Pancreas (tissue), 10 donors: Measurements from ENCODE around the gene RBM18. TPM values are rescaled to one million over a fixed set of nuclear protein-coding genes. Genes with fewer than 3 reads are reported as not detected.

Experiments used
- ATAC-seq, 4 donors: fragments of 200-7000 bp; cut with Tn5 transposase; one replicate each; pipeline versions ENCODE4 v1.8.0 to v1.9.1; 2020; ENCODE audit warnings: mild to moderate bottlenecking in 4 of 4, moderate library complexity in 4 of 4
- DNase-seq, 6 donors: peaks; one replicate each; pipeline ENCODE4 v3.0.0-alpha.2; 2020
- FAIRE-seq: peaks from 2 replicates; lab custom pipeline; 2012; peaks lifted over from hg19 to GRCh38; lab: Jason Lieb, UNC
- H3K27ac ChIP-seq, 4 donors: fragments of 200-600 bp; sonication (generic); 1 replicate in 3 of 4; 2 replicates in 1 of 4; pipeline versions ENCODE4 v1.5.0 to v1.8.0; 2020
- H3K27me3 ChIP-seq, 4 donors: fragments of 200-600 bp; one replicate each; pipeline ENCODE4 v1.8.0; 2021
- H3K36me3 ChIP-seq, 3 donors: fragments of 200-600 bp; sonication (generic) in 1 of 3; one replicate each; pipeline versions ENCODE4 v1.5.0 to v1.8.0; 2020 to 2021
- H3K4me1 ChIP-seq, 3 donors: fragments of 200-600 bp; one replicate each; pipeline ENCODE4 v1.8.0; 2021
- H3K4me3 ChIP-seq, 4 donors: fragments of 200-600 bp; sonication (generic) in 2 of 4; one replicate each; pipeline versions ENCODE4 v1.5.0 to v1.8.0; 2020 to 2021
- H3K9me3 ChIP-seq, 4 donors: fragments of 200-600 bp; one replicate each; pipeline ENCODE4 v1.8.0; 2021
- CTCF ChIP-seq, 4 donors: fragments of 200-600 bp; sonication (generic) in 3 of 4; IDR thresholded peaks; one replicate each; pipeline versions ENCODE4 v1.5.0 to v1.8.0; 2021; ENCODE audit warnings: antibody characterized with exemption in 4 of 4
- WGBS, 2 donors: extraction: QIAGEN DNeasy Blood & Tissue Kit; methylation state at CpG; one replicate each; pipeline ENCODE4 v1.1.7; 2013; 5-methylcytosine and 5-hydroxymethylcytosine counted together
- intact Hi-C, 3 donors: fragments of 100-400 bp; cut with DNase I; formaldehyde crosslinking; loops; one replicate each; pipeline versions ENCODE4 v1.11.1 to v1.14.2; 2022
- polyA plus RNA-seq, 2 donors: library from polyadenylated mRNA; stranded (reverse); fragments of 200-250 nt; gene quantifications; one replicate each; pipeline ENCODE4 v1.2.3, GENCODE V29; 2013
- total RNA-seq, 6 donors: library from RNA; stranded (reverse); fragmentation: NEBNext Ultra II Directional in 4 of 6; extraction: Animal tissue kit (Norgen Biotek cat#: 25700) in 4 of 6; gene quantifications; one replicate each; pipeline versions ENCODE4 v1.2.1 to v1.2.4, GENCODE V29; 2021 to 2023
- donor health status: healthy with polysubstance abuse.
- donor health status: DM: no; HTN: no; CAD: no; lungs with moderate emphysema.
- donor health status: DM: no; HTN: no; CAD: no.
- donor health status: control.
- donor health status: control.
- donor health status: Bipolar disorder and iron deficiency.
- donor health status: DM: yes; HTN: yes; CAD: no.
- donor health status: DM: no; HTN: no; CAD: no.
- donor health status: DM: no; HTN: no; CAD: no.
- donor health status: DM: yes; HTN: yes; CAD: no.

The RBM18 gene
- total and polyA plus RNA-seq, 8 donors = 1.7 to 10.5 (median 6.0) TPM

DNA sequence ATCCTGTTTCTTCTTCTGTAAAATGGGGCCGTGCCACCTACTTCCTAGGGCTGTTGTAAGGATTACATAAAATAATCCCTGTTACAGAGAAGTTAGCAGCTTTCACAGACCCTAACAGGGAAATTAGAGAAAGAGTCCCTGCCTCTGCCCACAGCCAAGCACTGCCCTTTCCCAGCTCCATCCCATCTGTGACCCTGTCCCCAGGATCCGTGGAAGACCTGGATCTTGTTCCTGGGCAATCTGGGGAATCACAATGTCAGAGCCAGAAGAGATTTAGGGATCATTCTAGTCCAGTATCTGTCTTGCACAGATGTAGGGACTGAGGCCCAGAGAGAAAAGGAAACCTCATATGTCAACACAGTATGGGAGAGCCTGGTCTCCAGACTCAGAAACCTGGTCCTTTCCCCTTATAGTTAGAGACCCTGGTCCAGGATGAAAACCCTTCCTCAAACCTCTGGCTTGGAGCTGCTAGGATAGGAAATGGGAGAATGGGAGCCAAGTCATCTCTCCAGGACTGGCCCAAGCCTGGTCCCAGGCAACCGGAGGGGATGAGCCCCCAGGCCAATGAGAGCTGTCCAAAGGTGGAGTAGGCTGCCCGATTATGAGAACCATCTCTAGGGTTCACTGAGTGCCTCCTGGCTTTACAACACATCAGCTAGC lies 48.4 kb downstream of the RBM18 start:
- Histone ChIP-seq H3K36me3 (no peaks in the 10 kb centered on the region), H3K9me3 (no peaks in the 10 kb centered on the region), H3K27me3 (peaks cover 0 to 49% (median 10%) of the 10 kb centered on the region in 4 donors), H3K4me1 (peaks cover 0 to 12% (median 11%) of the 10 kb centered on the region in 3 donors), H3K4me3 (no peak overlapping the region), H3K27ac (no peak overlapping the region)
- TF ChIP-seq CTCF (IDR thresholded peaks at IDR 0.05) = no peak
- intact Hi-C loops = no loop called here
- DNase-seq = no peak
- no peak for ATAC-seq
- FAIRE-seq = no peak
- WGBS, 2 donors = 70 to 78% methylated on average over 4 of the region's 4 CpGs

GRCh38 chr9:122215663-122216062 lies 49.0 kb downstream of the RBM18 start:
- FAIRE-seq (no peak), DNase-seq (no peak)
- 94 to 100% methylated on average over 1 of the region's 1 CpG for WGBS, 2 donors

GRCh38 chr9:122214507-122214906 lies 50.1 kb downstream of the RBM18 start:
- Histone ChIP-seq H3K27me3 (peaks cover 0 to 38% (median 4%) of the 10 kb centered on the region in 4 donors), H3K27ac (no peak overlapping the region), H3K9me3 (no peaks in the 10 kb centered on the region), H3K4me3 (peak overlapping the region in 2 of 4 donors; percentile 31 to 53), H3K4me1 (peaks cover 0 to 8% (median 5%) of the 10 kb centered on the region in 3 donors), H3K36me3 (no peaks in the 10 kb centered on the region)
- intact Hi-C loops = no loop called here
- DNase-seq = no peak
- 40 to 46% methylated on average over 9 of the region's 9 CpGs for WGBS, 2 donors
- no peak for TF ChIP-seq CTCF (IDR thresholded peaks at IDR 0.05)
- ATAC-seq = peak in 1 of 4 donors; percentile 9
- FAIRE-seq = no peak

More at GRCh38 chr9:122215663-122216062, 49.0 kb downstream of the RBM18 start:
- Histone ChIP-seq H3K9me3 (no peaks in the 10 kb centered on the region), H3K4me3 (no peak overlapping the region), H3K4me1 (peaks cover 0 to 12% (median 11%) of the 10 kb centered on the region in 3 donors), H3K27ac (no peak overlapping the region), H3K36me3 (no peaks in the 10 kb centered on the region), H3K27me3 (peaks cover 0 to 43% (median 8%) of the 10 kb centered on the region in 4 donors)
- intact Hi-C loops = no loop called here
- ATAC-seq = no peak
- no peak for TF ChIP-seq CTCF (IDR thresholded peaks at IDR 0.05)

DNA sequence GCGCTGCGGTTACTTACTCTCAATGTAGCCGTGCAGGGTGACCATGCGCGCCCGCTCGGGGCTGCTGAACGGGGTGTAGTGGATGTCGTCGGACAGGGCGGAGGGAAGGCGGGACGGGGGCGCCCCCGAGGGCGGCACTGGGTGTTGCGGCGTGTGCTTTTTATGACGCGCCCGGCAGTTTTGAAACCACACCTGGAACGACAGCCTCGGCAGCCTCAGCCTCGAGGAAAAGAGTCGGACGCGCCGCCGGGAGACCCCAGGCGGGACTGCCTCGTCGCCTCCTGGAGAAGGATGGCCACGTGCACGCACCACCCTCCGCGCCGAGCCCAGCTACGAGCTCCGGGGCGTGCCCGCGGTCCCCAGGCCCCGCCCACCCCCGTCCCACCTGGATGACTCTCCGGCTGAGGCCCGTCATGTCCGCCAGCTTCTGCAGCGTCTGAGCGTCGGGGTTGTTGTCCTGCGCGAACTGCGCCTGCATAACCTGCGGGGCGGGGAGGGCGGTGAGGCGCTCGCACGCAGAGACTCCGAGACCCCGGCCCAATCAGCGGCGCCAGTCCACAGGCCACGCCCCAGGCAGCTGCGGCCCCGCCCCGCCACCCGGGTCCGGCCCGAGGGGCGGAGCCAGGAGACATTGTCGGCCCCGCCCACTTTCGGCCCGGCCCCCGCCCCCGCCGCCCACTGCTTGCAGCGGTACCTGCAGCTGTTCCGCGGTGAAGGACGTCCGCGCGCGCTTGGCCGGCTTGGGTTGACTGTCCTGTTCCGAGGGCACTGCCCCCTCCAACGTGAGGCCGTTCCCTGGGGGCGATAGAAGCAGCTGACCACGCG lies 50.8 kb downstream of the RBM18 start:
- Histone ChIP-seq H3K9me3 (no peaks in the 10 kb centered on the region), H3K36me3 (no peaks in the 10 kb centered on the region), H3K4me3 (peak overlapping the region in 3 of 4 donors; percentile 5 to 53 (median 31)), H3K27me3 (peaks cover 0 to 31% (median 2%) of the 10 kb centered on the region in 4 donors), H3K27ac (no peak overlapping the region), H3K4me1 (peaks cover 0 to 5% (median 3%) of the 10 kb centered on the region in 3 donors)
- FAIRE-seq (no peak), ATAC-seq (peak; percentile 69 to 93 (median 84)), DNase-seq (peak in 5 of 6 donors; percentile 30 to 82 (median 59))
- TF ChIP-seq CTCF (IDR thresholded peaks at IDR 0.05) = no peak
- intact Hi-C loops = no loop called here
- 4 to 5% methylated on average over 67 to 93 of the region's 93 CpGs for WGBS, 2 donors
